Raji (cell line): ENCODE measurements around the gene ZNF268.

Source experiments
- POLR2A ChIP-seq: IDR thresholded peaks from 2 replicates; pipeline ENCODE4 v1.6.1; 2011; ENCODE audit warnings: low read depth, low read length, control low read depth; ENCODE audit not compliant: insufficient read depth

Gene ZNF268

GRCh38 chr12:133181238-133181959 is at the start of gene ZNF268:
ZNF268 (plus strand) TSS chr12:133181495; CDS start chr12:133181998, 503 bp downstream.
- peak; percentile 62 for TF ChIP-seq POLR2A

GRCh38 chr12:133135747-133136146 is 45.5 kb upstream of the ZNF268 start:
- TF ChIP-seq POLR2A = no peak

- no peak for TF ChIP-seq POLR2A
Observed at GRCh38 chr12:133145981-133146380, 35.3 kb upstream of the ZNF268 start.

GRCh38 chr12:133156125-133156690 is 25.1 kb upstream of the ZNF268 start:
- no peak for TF ChIP-seq POLR2A

GRCh38 chr12:133165776-133166175 is 15.5 kb upstream of the ZNF268 start:
- TF ChIP-seq POLR2A = no peak

- TF ChIP-seq POLR2A = no peak
Observed at GRCh38 chr12:133172491-133172890, 8.8 kb upstream of the ZNF268 start.

GRCh38 chr12:133174901-133175300 is 6.4 kb upstream of the ZNF268 start:
- no peak for TF ChIP-seq POLR2A

- TF ChIP-seq POLR2A = no peak
Observed at GRCh38 chr12:133180669-133181068, 626 bp upstream of the ZNF268 start.

- no peak for TF ChIP-seq POLR2A
Observed at GRCh38 chr12:133190176-133190575, 8.9 kb downstream of the ZNF268 start.

- no peak for TF ChIP-seq POLR2A
Observed at GRCh38 chr12:133192847-133193246, 11.6 kb downstream of the ZNF268 start.

- no peak for TF ChIP-seq POLR2A
Observed at GRCh38 chr12:133201888-133202287, 20.6 kb downstream of the ZNF268 start.

- no peak for TF ChIP-seq POLR2A
Observed at GRCh38 chr12:133202493-133203343, 21.4 kb downstream of the ZNF268 start.

GRCh38 chr12:133203344-133204263 is 22.3 kb downstream of the ZNF268 start:
- no peak for TF ChIP-seq POLR2A

GRCh38 chr12:133204264-133204603 is 22.9 kb downstream of the ZNF268 start:
- no peak for TF ChIP-seq POLR2A

- TF ChIP-seq POLR2A = no peak
Observed at GRCh38 chr12:133206390-133206789, 25.1 kb downstream of the ZNF268 start.

- no peak for TF ChIP-seq POLR2A
Observed at GRCh38 chr12:133215724-133216123, 34.4 kb downstream of the ZNF268 start.

GRCh38 chr12:133217219-133217618 is 35.9 kb downstream of the ZNF268 start:
- TF ChIP-seq POLR2A = no peak
